ENCODE measurements around the gene TUBB2B.
"Not testable (repeated sequence)": the region's sequence is repeated elsewhere in the genome, so short reads cannot be mapped to it uniquely, and the experiment has no call there.

TUBB2B gene

DNA sequence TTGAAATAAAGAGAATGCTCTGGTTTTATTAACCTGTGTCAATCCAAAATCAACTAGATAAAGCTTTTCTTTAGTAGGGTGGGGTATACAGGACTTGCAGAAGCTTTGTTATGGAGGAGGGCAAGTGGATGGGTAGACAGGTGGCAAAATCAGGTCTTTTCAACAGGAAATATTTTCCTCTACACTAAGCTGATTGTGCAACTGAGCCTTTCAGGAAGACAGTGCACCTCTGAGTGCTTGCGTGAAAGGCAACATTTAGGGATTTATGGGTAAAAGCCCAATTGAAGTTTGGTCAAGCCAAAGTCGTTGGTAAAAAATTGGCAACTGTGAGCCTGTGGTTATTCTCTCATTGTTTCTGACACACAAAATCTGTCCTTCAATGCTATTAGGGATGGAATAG is 46.3 kb downstream of the TUBB2B start:
- TF ChIP-seq POLR2A (IDR thresholded peaks at IDR 0.05; ENCODE audit: low read depth, low read length), result no peak
- no peak for TF ChIP-seq SPI1 (IDR thresholded peaks at IDR 0.05; ENCODE audit: low read depth, low read length)
- TF ChIP-seq POLR2AphosphoS5 (IDR thresholded peaks at IDR 0.05; ENCODE audit: low read depth, low read length), result no peak
- TF ChIP-seq POU2F2 (IDR thresholded peaks at IDR 0.05; ENCODE audit: low read depth, low read length), result no peak
- no peak for TF ChIP-seq TAF1 (IDR thresholded peaks at IDR 0.05; ENCODE audit: low read depth, low read length)
- no peak for TF ChIP-seq PAX5 (IDR thresholded peaks at IDR 0.05; ENCODE audit: insufficient read depth, low read length, severe bottlenecking)
- DNase-seq (ENCODE audit: insufficient read length, low spot score), result no peak
- no peak for FAIRE-seq

DNA sequence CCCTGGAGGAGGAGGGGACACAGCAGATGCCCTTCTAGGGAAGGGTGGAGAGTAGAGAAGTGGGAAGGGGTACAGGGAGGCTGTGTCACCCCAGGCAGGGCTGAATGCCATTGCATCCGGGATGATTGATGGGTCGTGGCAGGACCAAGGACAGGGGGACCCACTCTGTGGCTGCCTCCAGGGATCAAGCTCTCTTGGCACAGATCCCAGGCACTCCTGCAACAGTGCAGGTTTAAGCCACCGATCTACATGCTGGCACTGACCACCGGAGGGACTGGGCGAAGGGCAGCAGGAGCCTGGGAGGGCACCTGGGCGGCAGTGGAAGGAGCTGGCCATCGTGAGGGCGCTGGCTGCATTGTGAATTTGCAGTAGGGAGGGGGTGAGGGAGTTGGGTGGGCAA is 47.5 kb downstream of the TUBB2B start:
- DNase-seq (ENCODE audit: insufficient read length, low spot score); FAIRE-seq: not testable (repeated sequence)

DNA sequence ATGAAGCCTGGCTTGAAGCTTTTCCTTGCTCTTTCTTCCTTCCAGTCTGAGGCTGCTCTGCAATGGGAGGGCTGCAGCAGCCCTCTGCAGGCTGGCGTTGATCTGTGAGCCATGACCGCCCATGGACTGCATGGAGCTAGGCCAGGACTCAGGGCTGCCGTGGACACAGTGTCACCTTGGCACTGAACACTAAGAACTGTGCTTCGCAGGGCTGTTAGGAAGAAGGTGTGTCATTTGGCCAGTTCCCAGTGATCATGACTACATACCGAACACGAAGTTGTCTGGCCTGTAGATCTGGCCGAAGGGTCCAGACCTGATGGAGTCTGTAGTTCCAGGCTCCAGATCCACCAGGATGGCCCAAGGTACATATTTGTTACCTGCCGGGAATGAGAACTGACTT is 48.8 kb downstream of the TUBB2B start:
- FAIRE-seq, result not testable (repeated sequence)

DNA sequence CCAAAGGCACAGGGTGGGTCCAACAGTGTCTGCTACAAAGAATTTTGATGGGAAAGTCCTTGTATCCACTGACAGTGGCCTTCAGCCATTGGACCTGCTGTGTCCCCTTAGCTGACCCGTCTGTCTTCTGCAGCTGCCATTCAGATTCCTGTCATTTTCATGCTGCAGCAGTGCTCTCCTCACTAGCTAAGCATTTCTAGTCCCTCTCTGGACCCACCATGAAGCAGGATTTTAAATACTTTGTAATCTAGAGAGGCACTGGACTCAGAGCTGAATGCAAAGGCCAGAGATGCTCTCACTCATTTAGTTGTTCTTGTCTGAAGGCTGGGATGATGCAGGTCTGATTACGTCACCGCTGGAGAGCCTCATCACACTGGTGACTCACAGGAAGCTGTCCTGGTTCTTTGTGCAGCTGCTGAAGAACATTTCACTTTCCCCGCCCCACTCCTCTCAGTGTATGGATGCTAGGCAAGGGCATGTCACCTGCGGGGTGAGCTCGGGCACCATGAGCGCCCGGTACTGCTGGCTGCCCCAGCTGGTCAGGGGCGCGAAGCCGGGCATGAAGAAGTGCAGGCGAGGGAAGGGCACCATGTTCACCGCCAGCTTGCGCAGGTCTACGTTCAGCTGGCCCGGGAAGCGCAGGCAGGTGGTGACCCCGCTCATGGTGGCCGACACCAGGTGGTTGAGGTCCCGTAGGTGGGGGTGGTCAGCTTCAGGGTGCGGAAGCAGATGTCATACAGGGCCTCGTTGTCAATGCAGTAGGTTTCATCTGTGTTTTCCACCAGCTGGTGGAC is 50.7 kb downstream of the TUBB2B start:
- FAIRE-seq (no peak), DNase-seq (ENCODE audit: insufficient read length, low spot score) (no peak)
- TF ChIP-seq SPI1 (IDR thresholded peaks at IDR 0.05; ENCODE audit: low read depth, low read length), result no peak
- no peak for TF ChIP-seq POU2F2 (IDR thresholded peaks at IDR 0.05; ENCODE audit: low read depth, low read length)
- no peak for TF ChIP-seq TAF1 (IDR thresholded peaks at IDR 0.05; ENCODE audit: low read depth, low read length)
- no peak for TF ChIP-seq PAX5 (IDR thresholded peaks at IDR 0.05; ENCODE audit: insufficient read depth, low read length, severe bottlenecking)
- TF ChIP-seq POLR2A (IDR thresholded peaks at IDR 0.05; ENCODE audit: low read depth, low read length), result no peak
- TF ChIP-seq POLR2AphosphoS5 (IDR thresholded peaks at IDR 0.05; ENCODE audit: low read depth, low read length), result no peak

More for the DNA sequence above, 48.8 kb downstream of the TUBB2B start:
- not testable (repeated sequence) for DNase-seq (ENCODE audit: insufficient read length, low spot score)

DNA sequence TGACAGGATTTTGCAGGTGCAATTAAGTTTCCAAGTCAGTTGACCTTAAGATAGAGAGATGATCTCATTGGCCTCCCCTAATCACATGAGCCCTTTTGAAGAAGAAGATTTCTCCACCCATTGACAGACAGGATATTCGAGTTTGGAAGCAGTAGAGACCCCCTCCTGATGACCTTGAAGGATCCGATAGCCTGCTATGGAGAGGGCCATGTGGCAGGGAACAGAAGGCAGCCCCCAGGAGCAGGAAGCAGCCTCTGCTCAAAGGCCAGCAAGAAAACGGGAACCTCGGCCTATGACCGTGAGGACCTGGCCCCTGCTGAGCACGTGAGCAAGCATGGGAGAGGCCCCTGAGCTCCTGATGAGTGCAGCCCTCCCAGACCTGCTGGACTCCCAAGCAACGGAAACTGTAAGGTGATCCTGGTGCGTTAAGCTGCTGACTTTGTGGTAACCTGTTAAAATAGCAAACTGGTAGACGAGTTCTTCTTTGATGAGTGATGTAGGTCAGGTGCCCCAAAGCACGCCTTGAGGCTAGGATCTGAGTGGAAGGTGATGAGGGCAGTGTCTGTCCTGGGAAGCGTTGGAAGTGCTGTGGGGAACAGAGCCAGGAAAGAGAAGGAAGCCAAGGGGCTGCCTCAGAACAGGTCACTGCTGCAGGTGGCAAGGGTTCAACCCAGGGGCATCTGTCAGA is 51.6 kb downstream of the TUBB2B start:
- no peak for FAIRE-seq
- DNase-seq (ENCODE audit: insufficient read length, low spot score), result no peak
- TF ChIP-seq PAX5 (IDR thresholded peaks at IDR 0.05; ENCODE audit: insufficient read depth, low read length, severe bottlenecking), result no peak
